PFSK-1 (cell line): ENCODE data around the gene CSH1.

Source experiments
- POLR2AphosphoS5 ChIP-seq: IDR thresholded peaks from 2 replicates; pipeline ENCODE4 v1.6.1; 2012; ENCODE audit warnings: low read depth, mild to moderate bottlenecking, control low read depth, low read length, moderate library complexity
- SIN3A ChIP-seq: IDR thresholded peaks from 2 replicates; pipeline ENCODE4 v1.6.1; 2012; ENCODE audit warnings: mild to moderate bottlenecking, low read length, moderate library complexity, borderline replicate concordance; ENCODE audit not compliant: insufficient read depth

GRCh38 chr17:63925615-63926014 is 29.2 kb upstream of the CSH1 start:
- TF ChIP-seq SIN3A = no peak
- no peak for TF ChIP-seq POLR2AphosphoS5
